ENCODE results near the gene IGF1R. TPM values are rescaled to one million over a fixed set of nuclear protein-coding genes. Genes with fewer than 3 reads are reported as not detected.

Gene IGF1R
- total and polyA plus RNA-seq, 2 of the 8 experiments (the other 6 are each of a cell fraction or from before 2014, with no cell fraction given): 32.9 to 109 TPM

DNA sequence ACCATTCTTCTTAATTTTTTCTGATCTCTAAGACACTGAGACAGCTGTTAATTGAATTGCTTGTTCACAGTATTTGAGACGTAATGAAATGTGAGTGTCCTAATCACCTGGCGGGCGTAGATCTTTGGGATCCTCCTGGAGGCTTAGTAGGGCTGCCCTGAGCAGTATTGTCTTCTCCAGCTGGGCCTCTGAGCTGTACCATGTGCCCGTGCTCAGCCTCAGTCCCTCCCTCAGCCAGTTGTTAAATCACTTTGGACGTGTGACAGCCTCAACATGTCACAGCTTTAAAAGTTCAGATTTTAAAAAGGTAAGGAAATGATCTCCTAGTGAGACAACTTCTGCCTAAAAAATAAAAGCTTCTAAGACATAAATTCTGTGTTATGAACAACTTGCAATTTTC lies 35.5 kb downstream of the IGF1R start:
- Histone ChIP-seq H3K9me3 (ENCODE audit: insufficient read depth in 2 of 2, low read depth in 1 of 2, low read length in 1 of 2) (no peaks in the 10 kb centered on the region), H3K79me1 (ENCODE audit: low read depth, low read length) (peaks cover 25% of the 10 kb centered on the region), H3K4ac (replicated peaks; ENCODE audit: insufficient read length, low read depth, low read length) (no peak overlapping the region), H4K91ac (replicated peaks; ENCODE audit: insufficient read length, low read length) (no peak overlapping the region), H2BK20ac (ENCODE audit: low read length) (no peak overlapping the region), H3K4me2 (ENCODE audit: insufficient read depth in 1 of 2, low read depth in 2 of 2, low read length in 2 of 2) (0 out of 4 replicates have a peak overlapping the region, but pooled peaks of 1 of the 2 experiments have one; percentile 1), H3K56ac (replicated peaks; ENCODE audit: insufficient read length, low read depth, low read length) (no peak overlapping the region), H3K79me2 (ENCODE audit: control insufficient read depth in 1 of 2, insufficient read depth in 2 of 2, low read length in 2 of 2) (peaks cover 61 to 99% of the 10 kb centered on the region in 2 experiments), H2AK5ac (ENCODE audit: low read depth, low read length) (no peak overlapping the region), H4K8ac (ENCODE audit: extremely low read depth, insufficient read depth, low read length) (no peak overlapping the region), H3K9ac (replicated peaks in 1 of 4; ENCODE audit: extremely low read depth in 1 of 4, low read depth in 3 of 4, low read length in 3 of 4) (no peak overlapping the region), H3K36me3 (ENCODE audit: control insufficient read depth in 2 of 4, insufficient read depth in 4 of 4, low read length in 3 of 4) (no peaks in the 10 kb centered on the region), H2BK12ac (ENCODE audit: low read depth, low read length) (no peak overlapping the region), H2BK120ac (replicated peaks; ENCODE audit: low read depth, low read length) (no peak overlapping the region), H2BK15ac (ENCODE audit: low read length) (no peak overlapping the region), H3K27me3 (replicated peaks in 1 of 4; ENCODE audit: control insufficient read depth in 3 of 4, extremely low read depth in 1 of 4, insufficient read depth in 3 of 4, low read length in 3 of 4) (no peaks in the 10 kb centered on the region; a peak in 1 of 7 replicates), H3K23me2 (ENCODE audit: low read depth, low read length) (no peaks in the 10 kb centered on the region), H4K5ac (ENCODE audit: insufficient read length, low read depth, low read length) (no peak overlapping the region), H3K4me3 (ENCODE audit: extremely low read depth in 1 of 4, insufficient read depth in 2 of 4, low read depth in 3 of 4, low read length in 4 of 4) (no peak overlapping the region), H2AFZ (ENCODE audit: low read length) (no peak overlapping the region), H2BK5ac (ENCODE audit: low read depth, low read length) (no peak overlapping the region), H3K18ac (ENCODE audit: extremely low read depth, low read length) (no peak overlapping the region), H3K23ac (ENCODE audit: insufficient read length) (no peak overlapping the region), H3K14ac (ENCODE audit: insufficient read length) (no peak overlapping the region), H3K27ac (ENCODE audit: low read depth, low read length) (no peak overlapping the region), H3K4me1 (replicated peaks in 1 of 4; ENCODE audit: control insufficient read depth in 3 of 4, insufficient read depth in 4 of 4, low read length in 3 of 4) (peaks cover 7 to 26% (median 20%) of the 10 kb centered on the region in 4 experiments), H4K20me1 (replicated peaks in 1 of 2; ENCODE audit: control insufficient read depth in 1 of 2, insufficient read depth in 2 of 2, low read length in 2 of 2) (peaks cover 25 to 44% of the 10 kb centered on the region in 2 experiments)
- no peak for FAIRE-seq
- ChIA-PET CTCF (ENCODE audit: partially characterized antibody) (interaction anchor here (1.0 to 3.4 kb wide), 6 partner anchors 20 to 48 kb away, joined by 3 to 12 read pairs (median 4); no protein-coding TSS in a partner anchor), POLR2A (ENCODE audit: partially characterized antibody) (interaction anchor here (1.2 to 1.5 kb wide), 3 partner anchors 11 to 33 kb away, joined by 3 to 5 read pairs (median 3); no protein-coding TSS in a partner anchor)
- no peak for DNase-seq (ENCODE audit: low read depth in 1 of 2, low spot score in 2 of 2)
- 70% methylated on average over 5 of the region's 5 CpGs; no CpG with 5 or more reads in 1 of the 2 experiments for WGBS, 2 experiments (ENCODE audit: extremely low coverage in 1 of 2, insufficient coverage in 1 of 2, insufficient read length in 1 of 2, insufficient replicate concordance in 2 of 2, low coverage in 1 of 2, low lambda C conversion rate in 2 of 2, missing lambda C conversion rate in 1 of 2)
- TF ChIP-seq, protein P1, sequence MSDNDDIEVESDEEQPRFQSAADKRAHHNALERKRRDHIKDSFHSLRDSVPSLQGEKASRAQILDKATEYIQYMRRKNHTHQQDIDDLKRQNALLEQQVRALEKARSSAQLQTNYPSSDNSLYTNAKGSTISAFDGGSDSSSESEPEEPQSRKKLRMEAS (IDR thresholded peaks at IDR 0.05): peak; percentile 11; the same call in 1 of the 2 replicates
- TF ChIP-seq NRF1 (IDR thresholded peaks at IDR 0.05; ENCODE audit: low read depth, low read length): no peak
